PC-9 (cell line): Measurements from ENCODE around the gene PSMB1.

Experiments
- EZH2 ChIP-seq: fragments of 200-600 bp; sonication (generic); IDR thresholded peaks from 2 replicates; pipeline ENCODE4 v1.8.0; 2017; ENCODE audit warnings: antibody characterized with exemption, low read depth
- TF ChIP-seq, protein P1 (sequence below): fragments of 200-600 bp; sonication (generic); conservative IDR thresholded peaks from 2 replicates; pipeline ENCODE4 v1.6.1; 2017; ENCODE audit warnings: mixed run types, antibody characterized with exemption, mild to moderate bottlenecking, moderate library complexity

- TF ChIP-seq, protein P1, sequence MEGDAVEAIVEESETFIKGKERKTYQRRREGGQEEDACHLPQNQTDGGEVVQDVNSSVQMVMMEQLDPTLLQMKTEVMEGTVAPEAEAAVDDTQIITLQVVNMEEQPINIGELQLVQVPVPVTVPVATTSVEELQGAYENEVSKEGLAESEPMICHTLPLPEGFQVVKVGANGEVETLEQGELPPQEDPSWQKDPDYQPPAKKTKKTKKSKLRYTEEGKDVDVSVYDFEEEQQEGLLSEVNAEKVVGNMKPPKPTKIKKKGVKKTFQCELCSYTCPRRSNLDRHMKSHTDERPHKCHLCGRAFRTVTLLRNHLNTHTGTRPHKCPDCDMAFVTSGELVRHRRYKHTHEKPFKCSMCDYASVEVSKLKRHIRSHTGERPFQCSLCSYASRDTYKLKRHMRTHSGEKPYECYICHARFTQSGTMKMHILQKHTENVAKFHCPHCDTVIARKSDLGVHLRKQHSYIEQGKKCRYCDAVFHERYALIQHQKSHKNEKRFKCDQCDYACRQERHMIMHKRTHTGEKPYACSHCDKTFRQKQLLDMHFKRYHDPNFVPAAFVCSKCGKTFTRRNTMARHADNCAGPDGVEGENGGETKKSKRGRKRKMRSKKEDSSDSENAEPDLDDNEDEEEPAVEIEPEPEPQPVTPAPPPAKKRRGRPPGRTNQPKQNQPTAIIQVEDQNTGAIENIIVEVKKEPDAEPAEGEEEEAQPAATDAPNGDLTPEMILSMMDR: no peak
- TF ChIP-seq EZH2: no peak
Measured at GRCh38 chr6:170514908-170515307, 38.2 kb downstream of the PSMB1 start.
